SK-N-SH (cell line): ENCODE measurements around the gene SSX2IP.
"Not testable (repeated sequence)": the region's sequence is repeated elsewhere in the genome, so short reads cannot be mapped to it uniquely, and the experiment has no call there.

ENCODE experiments used
- ELF1 ChIP-seq: IDR thresholded peaks from 2 replicates; pipeline ENCODE4 v1.4.0; 2012
- FOXJ3 ChIP-seq: sonication (generic); formaldehyde crosslinking; IDR thresholded peaks from 2 replicates; pipeline ENCODE4 v1.5.1; 2020; ENCODE audit warnings: mild to moderate bottlenecking, missing genetic modification reagents
- PBX3 ChIP-seq: IDR thresholded peaks from 2 replicates; pipeline ENCODE4; 2012
- RAD21 ChIP-seq: IDR thresholded peaks from 2 replicates; pipeline ENCODE4 v1.6.1; 2012; ENCODE audit warnings: mild to moderate bottlenecking, low read length
- RFX5 ChIP-seq: IDR thresholded peaks from 2 replicates; pipeline ENCODE4 v1.6.1; 2012; ENCODE audit warnings: mild to moderate bottlenecking, improper control_type of control experiment, low read length
- USF2 ChIP-seq: fragments of 150-350 bp; IDR thresholded peaks from 2 replicates; pipeline ENCODE4 v1.6.1; 2017; ENCODE audit warnings: antibody characterized with exemption, low read length, low read depth, borderline replicate concordance
- TF ChIP-seq, protein P1 (sequence below): fragments of 200-600 bp; sonication (generic); IDR thresholded peaks from 2 replicates; pipeline ENCODE4 v1.6.1; 2017; ENCODE audit warnings: antibody characterized with exemption, mild to moderate bottlenecking, moderate library complexity

DNA sequence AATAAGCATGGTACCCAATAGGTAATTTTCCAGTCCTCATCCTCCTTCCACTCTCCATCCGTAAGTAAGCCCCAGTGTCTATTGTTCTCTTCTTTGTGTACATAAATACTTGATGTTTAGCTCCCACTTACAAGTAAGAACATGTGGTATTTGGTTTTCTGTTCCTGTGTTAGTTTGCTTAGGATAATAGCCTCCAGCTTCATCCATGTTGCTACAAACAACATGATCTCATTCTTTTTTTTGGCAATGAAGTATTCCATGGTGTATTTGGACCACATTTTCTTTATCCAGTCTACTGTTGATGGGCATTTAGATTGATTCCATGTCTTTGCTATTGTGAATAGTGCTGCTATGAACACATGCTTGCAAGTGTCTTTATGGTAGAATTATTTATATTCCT is 37.5 kb upstream of the SSX2IP start:
- TF ChIP-seq, protein P1, sequence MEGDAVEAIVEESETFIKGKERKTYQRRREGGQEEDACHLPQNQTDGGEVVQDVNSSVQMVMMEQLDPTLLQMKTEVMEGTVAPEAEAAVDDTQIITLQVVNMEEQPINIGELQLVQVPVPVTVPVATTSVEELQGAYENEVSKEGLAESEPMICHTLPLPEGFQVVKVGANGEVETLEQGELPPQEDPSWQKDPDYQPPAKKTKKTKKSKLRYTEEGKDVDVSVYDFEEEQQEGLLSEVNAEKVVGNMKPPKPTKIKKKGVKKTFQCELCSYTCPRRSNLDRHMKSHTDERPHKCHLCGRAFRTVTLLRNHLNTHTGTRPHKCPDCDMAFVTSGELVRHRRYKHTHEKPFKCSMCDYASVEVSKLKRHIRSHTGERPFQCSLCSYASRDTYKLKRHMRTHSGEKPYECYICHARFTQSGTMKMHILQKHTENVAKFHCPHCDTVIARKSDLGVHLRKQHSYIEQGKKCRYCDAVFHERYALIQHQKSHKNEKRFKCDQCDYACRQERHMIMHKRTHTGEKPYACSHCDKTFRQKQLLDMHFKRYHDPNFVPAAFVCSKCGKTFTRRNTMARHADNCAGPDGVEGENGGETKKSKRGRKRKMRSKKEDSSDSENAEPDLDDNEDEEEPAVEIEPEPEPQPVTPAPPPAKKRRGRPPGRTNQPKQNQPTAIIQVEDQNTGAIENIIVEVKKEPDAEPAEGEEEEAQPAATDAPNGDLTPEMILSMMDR = not testable (repeated sequence)
- TF ChIP-seq RFX5; RAD21; PBX3; ELF1; USF2; FOXJ3 (CRISPR knock-in tag): not testable (repeated sequence)
